Stimulated activated naive CD8-positive, alpha-beta T cell treated with anti-CD3 and anti-CD28 coated beads, Interleukin-15, amount 100 ng/mL, for 72 hours (primary cell): ENCODE results near the gene PPY.
"Not testable (repeated sequence)": the region's sequence is repeated elsewhere in the genome, so short reads cannot be mapped to it uniquely, and the experiment has no call there.

ENCODE experiments used
- ATAC-seq: fragments of 150-1000 bp; cut with Tn5 transposase; 2 replicates; pipeline ENCODE4 v1.10.0; 2021; ENCODE audit warnings: mild to moderate bottlenecking, moderate library complexity
- DNase-seq, 2 donors: peaks; one replicate each; pipeline ENCODE4 v3.0.0; 2021 to 2022
- H3K27ac Mint-ChIP-seq, 2 donors: one replicate each; pipeline ENCODE4 v1.8.0; 2022; ENCODE audit warnings: mild to moderate bottlenecking in 2 of 2, mixed read lengths in 2 of 2, moderate library complexity in 2 of 2
- H3K27me3 Mint-ChIP-seq: one replicate; pipeline ENCODE4 v1.8.0; 2022; ENCODE audit warnings: mixed read lengths
- H3K4me1 Mint-ChIP-seq: one replicate; pipeline ENCODE4 v1.8.0; 2022; ENCODE audit warnings: mild to moderate bottlenecking, mixed read lengths
- H3K4me3 Mint-ChIP-seq, 2 donors: one replicate each; pipeline ENCODE4 v1.8.0; 2022; ENCODE audit warnings: mild to moderate bottlenecking in 2 of 2, mixed read lengths in 2 of 2, moderate library complexity in 1 of 2
- H3K9me3 Mint-ChIP-seq, 2 donors: one replicate each; pipeline ENCODE4 v1.8.0; 2022; ENCODE audit warnings: mixed read lengths in 2 of 2

The PPY gene

GRCh38 chr17:43927929-43928328 is 14.3 kb downstream of the PPY start:
- DNase-seq, H3K9me3 Mint-ChIP-seq, H3K27me3 Mint-ChIP-seq: not testable (repeated sequence)
- ATAC-seq: peak; percentile 72
- peak overlapping the region; percentile 81 to 89 for H3K4me3 Mint-ChIP-seq
- H3K27ac Mint-ChIP-seq: peak overlapping the region; percentile 21 to 67
- peaks cover 40% of the 10 kb centered on the region for H3K4me1 Mint-ChIP-seq

- Mint-ChIP-seq H3K9me3 (no peaks in the 10 kb centered on the region), H3K27ac (peak overlapping the region; percentile 54 to 88), H3K4me3 (peak overlapping the region; percentile 81 to 89), H3K27me3 (peaks cover 8% of the 10 kb centered on the region), H3K4me1 (peaks cover 40% of the 10 kb centered on the region)
- DNase-seq: no peak
- peak; percentile 31 for ATAC-seq
Observed at GRCh38 chr17:43927060-43927864, 15.0 kb downstream of the PPY start.

GRCh38 chr17:43924558-43924957 is 17.7 kb downstream of the PPY start:
- DNase-seq (peak in 1 of 2 donors; percentile 33), ATAC-seq (peak; percentile 84)
- H3K27ac Mint-ChIP-seq: no peak overlapping the region
- H3K4me1 Mint-ChIP-seq: peaks cover 38% of the 10 kb centered on the region
- H3K4me3 Mint-ChIP-seq: no peak overlapping the region
- H3K27me3 Mint-ChIP-seq: peaks cover 8% of the 10 kb centered on the region
- H3K9me3 Mint-ChIP-seq: no peaks in the 10 kb centered on the region

- peaks cover 2% of the 10 kb centered on the region for H3K27me3 Mint-ChIP-seq
- DNase-seq: no peak
- no peaks in the 10 kb centered on the region for H3K9me3 Mint-ChIP-seq
- no peak overlapping the region for H3K27ac Mint-ChIP-seq
- no peak overlapping the region for H3K4me3 Mint-ChIP-seq
- peaks cover 40% of the 10 kb centered on the region for H3K4me1 Mint-ChIP-seq
- no peak for ATAC-seq
Observed at GRCh38 chr17:43920500-43921095, 21.7 kb downstream of the PPY start.

- Mint-ChIP-seq H3K4me1 (peaks cover 25% of the 10 kb centered on the region), H3K27ac (peak overlapping the region; percentile 30 to 78)
- no peak for DNase-seq
Observed at GRCh38 chr17:43918026-43918389, 24.3 kb downstream of the PPY start.

GRCh38 chr17:43917348-43918025 is 24.8 kb downstream of the PPY start:
- Mint-ChIP-seq H3K4me1 (peaks cover 25% of the 10 kb centered on the region), H3K4me3 (peak overlapping the region; percentile 69 to 86), H3K9me3 (no peaks in the 10 kb centered on the region), H3K27me3 (no peaks in the 10 kb centered on the region), H3K27ac (peak overlapping the region; percentile 30 to 78)
- DNase-seq: peak; percentile 52 to 58
- ATAC-seq: peak; percentile 84

More at GRCh38 chr17:43918026-43918389, 24.3 kb downstream of the PPY start:
- Mint-ChIP-seq H3K9me3 (no peaks in the 10 kb centered on the region), H3K27me3 (no peaks in the 10 kb centered on the region), H3K4me3 (peak overlapping the region; percentile 69 to 86)
- ATAC-seq: no peak

- H3K4me1 Mint-ChIP-seq: peaks cover 25% of the 10 kb centered on the region
- H3K27ac Mint-ChIP-seq: peak overlapping the region in 1 of 2 donors; percentile 10
- no peaks in the 10 kb centered on the region for H3K27me3 Mint-ChIP-seq
- no peaks in the 10 kb centered on the region for H3K9me3 Mint-ChIP-seq
- ATAC-seq (no peak), DNase-seq (no peak)
- H3K4me3 Mint-ChIP-seq: peak overlapping the region; percentile 69 to 86
Observed at GRCh38 chr17:43917016-43917347, 25.3 kb downstream of the PPY start.

GRCh38 chr17:43916385-43916784 is 25.9 kb downstream of the PPY start:
- Mint-ChIP-seq H3K27ac (no peak overlapping the region), H3K4me1 (peaks cover 25% of the 10 kb centered on the region), H3K27me3 (no peaks in the 10 kb centered on the region), H3K9me3 (no peaks in the 10 kb centered on the region), H3K4me3 (no peak overlapping the region)
- no peak for DNase-seq
- no peak for ATAC-seq

- Mint-ChIP-seq H3K9me3 (no peaks in the 10 kb centered on the region), H3K4me1 (peaks cover 25% of the 10 kb centered on the region), H3K4me3 (no peak overlapping the region), H3K27ac (no peak overlapping the region), H3K27me3 (no peaks in the 10 kb centered on the region)
- no peak for ATAC-seq
- DNase-seq: no peak
Observed at GRCh38 chr17:43915559-43915958, 26.7 kb downstream of the PPY start.

GRCh38 chr17:43914451-43914850 is 27.8 kb downstream of the PPY start:
- H3K4me3 Mint-ChIP-seq: no peak overlapping the region
- no peaks in the 10 kb centered on the region for H3K27me3 Mint-ChIP-seq
- peaks cover 25% of the 10 kb centered on the region for H3K4me1 Mint-ChIP-seq
- DNase-seq: no peak
- no peak overlapping the region for H3K27ac Mint-ChIP-seq
- no peak for ATAC-seq
- no peaks in the 10 kb centered on the region for H3K9me3 Mint-ChIP-seq

GRCh38 chr17:43913584-43913983 is 28.7 kb downstream of the PPY start:
- Mint-ChIP-seq H3K27me3 (no peaks in the 10 kb centered on the region), H3K9me3 (no peaks in the 10 kb centered on the region), H3K27ac (no peak overlapping the region), H3K4me1 (peaks cover 19% of the 10 kb centered on the region), H3K4me3 (no peak overlapping the region)
- no peak for ATAC-seq
- no peak for DNase-seq

- Mint-ChIP-seq H3K27me3 (no peaks in the 10 kb centered on the region), H3K4me3 (no peak overlapping the region), H3K4me1 (peaks cover 16% of the 10 kb centered on the region), H3K9me3 (no peaks in the 10 kb centered on the region), H3K27ac (no peak overlapping the region)
- DNase-seq: no peak
- no peak for ATAC-seq
Observed at GRCh38 chr17:43912635-43913304, 29.5 kb downstream of the PPY start.

GRCh38 chr17:43911904-43912303 is 30.4 kb downstream of the PPY start:
- no peaks in the 10 kb centered on the region for H3K9me3 Mint-ChIP-seq
- H3K4me3 Mint-ChIP-seq: no peak overlapping the region
- no peak for ATAC-seq

GRCh38 chr17:43909537-43910231 is 32.6 kb downstream of the PPY start:
- DNase-seq: no peak
- no peak overlapping the region for H3K27ac Mint-ChIP-seq
- ATAC-seq: no peak
- H3K9me3 Mint-ChIP-seq: no peaks in the 10 kb centered on the region
- H3K4me1 Mint-ChIP-seq: peaks cover 16% of the 10 kb centered on the region
- H3K4me3 Mint-ChIP-seq: no peak overlapping the region
- H3K27me3 Mint-ChIP-seq: peaks cover 17% of the 10 kb centered on the region

More at GRCh38 chr17:43911904-43912303, 30.4 kb downstream of the PPY start:
- Mint-ChIP-seq H3K27me3 (no peaks in the 10 kb centered on the region), H3K27ac (no peak overlapping the region), H3K4me1 (peaks cover 11% of the 10 kb centered on the region)
- DNase-seq: no peak
